ENCODE measurements around the gene CUL2. TPM values are rescaled to one million over a fixed set of nuclear protein-coding genes. Genes with fewer than 3 reads are reported as not detected.
"Not testable (repeated sequence)": the region's sequence is repeated elsewhere in the genome, so short reads cannot be mapped to it uniquely, and the experiment has no call there.

Gene CUL2
- total RNA-seq, 1 experiment from 2014 or later, result 15.9 TPM

GRCh38 chr10:35056133-35056532 is 34.0 kb downstream of the CUL2 start:
- H2AFZ ChIP-seq (ENCODE audit: low read length), result no peak overlapping the region
- H3K4me3 ChIP-seq (ENCODE audit: low read length), result no peak overlapping the region
- H3K9me3 ChIP-seq (ENCODE audit: low read length), result no peaks in the 10 kb centered on the region
- no peaks in the 10 kb centered on the region for H3K4me1 ChIP-seq (ENCODE audit: low read length)
- H3K27me3 ChIP-seq (ENCODE audit: low read length), result no peaks in the 10 kb centered on the region
- DNase-seq, result no peak
- H3K9ac ChIP-seq (ENCODE audit: low read length), result no peak overlapping the region
- H3K79me2 ChIP-seq (ENCODE audit: low read length), result peaks cover 13% of the 10 kb centered on the region
- H3K9me2 ChIP-seq (replicated peaks; ENCODE audit: insufficient read depth, low read length), result no peaks in the 10 kb centered on the region
- no peak overlapping the region for H3K27ac ChIP-seq (ENCODE audit: low read length)
- H4K20me1 ChIP-seq (ENCODE audit: insufficient read depth, low read depth, low read length), result no peaks in the 10 kb centered on the region
- no peak overlapping the region for H3K4me2 ChIP-seq (ENCODE audit: low read depth, low read length, poor library complexity, severe bottlenecking)
- no peaks in the 10 kb centered on the region; the same call in 1 of the 2 replicates for H3K36me3 ChIP-seq (ENCODE audit: insufficient read depth, low read length)

- no peaks in the 10 kb centered on the region for H3K27me3 ChIP-seq (ENCODE audit: low read length)
- peaks cover 7% of the 10 kb centered on the region; the same call in 1 of the 2 replicates for H3K36me3 ChIP-seq (ENCODE audit: insufficient read depth, low read length)
- no peak overlapping the region for H2AFZ ChIP-seq (ENCODE audit: low read length)
- H3K9me2 ChIP-seq (replicated peaks; ENCODE audit: insufficient read depth, low read length), result no peaks in the 10 kb centered on the region
- H3K27ac ChIP-seq (ENCODE audit: low read length), result no peak overlapping the region
- H3K9me3 ChIP-seq (ENCODE audit: low read length), result no peaks in the 10 kb centered on the region
- no peak overlapping the region for H3K9ac ChIP-seq (ENCODE audit: low read length)
- no peaks in the 10 kb centered on the region for H4K20me1 ChIP-seq (ENCODE audit: insufficient read depth, low read depth, low read length)
- no peak overlapping the region for H3K4me2 ChIP-seq (ENCODE audit: low read depth, low read length, poor library complexity, severe bottlenecking)
- no peak for DNase-seq
- no peak overlapping the region for H3K4me3 ChIP-seq (ENCODE audit: low read length)
- peaks cover 19% of the 10 kb centered on the region for H3K79me2 ChIP-seq (ENCODE audit: low read length)
- peaks cover 11% of the 10 kb centered on the region for H3K4me1 ChIP-seq (ENCODE audit: low read length)
Measured at GRCh38 chr10:35050568-35050967, 39.6 kb downstream of the CUL2 start.

- peaks cover 15% of the 10 kb centered on the region for H3K79me2 ChIP-seq (ENCODE audit: low read length)
- no peaks in the 10 kb centered on the region for H3K9me3 ChIP-seq (ENCODE audit: low read length)
- no peaks in the 10 kb centered on the region for H3K9me2 ChIP-seq (replicated peaks; ENCODE audit: insufficient read depth, low read length)
- H3K27me3 ChIP-seq (ENCODE audit: low read length), result no peaks in the 10 kb centered on the region
- no peaks in the 10 kb centered on the region for H4K20me1 ChIP-seq (ENCODE audit: insufficient read depth, low read depth, low read length)
- no peak for DNase-seq
- H3K27ac ChIP-seq (ENCODE audit: low read length), result no peak overlapping the region
- H3K9ac ChIP-seq (ENCODE audit: low read length), result no peak overlapping the region
- peaks cover 10% of the 10 kb centered on the region; the same call in 1 of the 2 replicates for H3K36me3 ChIP-seq (ENCODE audit: insufficient read depth, low read length)
- H3K4me2 ChIP-seq (ENCODE audit: low read depth, low read length, poor library complexity, severe bottlenecking), result no peak overlapping the region
- H2AFZ ChIP-seq (ENCODE audit: low read length), result no peak overlapping the region
- no peak overlapping the region for H3K4me3 ChIP-seq (ENCODE audit: low read length)
- H3K4me1 ChIP-seq (ENCODE audit: low read length), result peaks cover 14% of the 10 kb centered on the region
Measured at GRCh38 chr10:35046074-35046473, 44.1 kb downstream of the CUL2 start.

GRCh38 chr10:35045275-35045674 is 44.9 kb downstream of the CUL2 start:
- not testable (repeated sequence) for H3K27me3 ChIP-seq (ENCODE audit: low read length); H3K4me3 ChIP-seq (ENCODE audit: low read length); H3K9me3 ChIP-seq (ENCODE audit: low read length); H3K9ac ChIP-seq (ENCODE audit: low read length); H2AFZ ChIP-seq (ENCODE audit: low read length); H4K20me1 ChIP-seq (ENCODE audit: insufficient read depth, low read depth, low read length); H3K9me2 ChIP-seq (replicated peaks; ENCODE audit: insufficient read depth, low read length); DNase-seq; H3K27ac ChIP-seq (ENCODE audit: low read length); H3K4me2 ChIP-seq (ENCODE audit: low read depth, low read length, poor library complexity, severe bottlenecking); H3K36me3 ChIP-seq (ENCODE audit: insufficient read depth, low read length)
- peaks cover 14% of the 10 kb centered on the region for H3K4me1 ChIP-seq (ENCODE audit: low read length)
- peaks cover 15% of the 10 kb centered on the region for H3K79me2 ChIP-seq (ENCODE audit: low read length)

GRCh38 chr10:35043796-35044344 is 46.3 kb downstream of the CUL2 start:
- Histone ChIP-seq H3K4me2 (ENCODE audit: low read depth, low read length, poor library complexity, severe bottlenecking) (no peak overlapping the region), H3K79me2 (ENCODE audit: low read length) (peaks cover 14% of the 10 kb centered on the region), H3K36me3 (ENCODE audit: insufficient read depth, low read length) (peaks cover 8% of the 10 kb centered on the region; the same call in 1 of the 2 replicates), H3K27me3 (ENCODE audit: low read length) (no peaks in the 10 kb centered on the region), H3K9me2 (replicated peaks; ENCODE audit: insufficient read depth, low read length) (no peaks in the 10 kb centered on the region), H2AFZ (ENCODE audit: low read length) (no peak overlapping the region), H4K20me1 (ENCODE audit: insufficient read depth, low read depth, low read length) (no peaks in the 10 kb centered on the region), H3K9ac (ENCODE audit: low read length) (no peak overlapping the region), H3K4me3 (ENCODE audit: low read length) (no peak overlapping the region), H3K27ac (ENCODE audit: low read length) (no peak overlapping the region), H3K9me3 (ENCODE audit: low read length) (no peaks in the 10 kb centered on the region), H3K4me1 (ENCODE audit: low read length) (peaks cover 11% of the 10 kb centered on the region)
- no peak for DNase-seq

- Histone ChIP-seq H3K36me3 (ENCODE audit: insufficient read depth, low read length) (peaks cover 5% of the 10 kb centered on the region; the same call in 1 of the 2 replicates), H4K20me1 (ENCODE audit: insufficient read depth, low read depth, low read length) (no peaks in the 10 kb centered on the region), H3K4me3 (ENCODE audit: low read length) (no peak overlapping the region), H3K79me2 (ENCODE audit: low read length) (peaks cover 8% of the 10 kb centered on the region), H3K27me3 (ENCODE audit: low read length) (no peaks in the 10 kb centered on the region), H3K9ac (ENCODE audit: low read length) (no peak overlapping the region), H2AFZ (ENCODE audit: low read length) (no peak overlapping the region), H3K9me3 (ENCODE audit: low read length) (no peaks in the 10 kb centered on the region), H3K27ac (ENCODE audit: low read length) (no peak overlapping the region), H3K4me2 (ENCODE audit: low read depth, low read length, poor library complexity, severe bottlenecking) (no peak overlapping the region), H3K9me2 (replicated peaks; ENCODE audit: insufficient read depth, low read length) (no peaks in the 10 kb centered on the region), H3K4me1 (ENCODE audit: low read length) (peaks cover 2% of the 10 kb centered on the region; the same call in 1 of the 2 replicates)
- no peak for DNase-seq
Measured at GRCh38 chr10:35042783-35043182, 47.4 kb downstream of the CUL2 start.

GRCh38 chr10:35041502-35041879 is 48.6 kb downstream of the CUL2 start:
- DNase-seq, result no peak
- no peak overlapping the region for H3K4me3 ChIP-seq (ENCODE audit: low read length)
- H3K4me1 ChIP-seq (ENCODE audit: low read length), result peaks cover 2% of the 10 kb centered on the region; the same call in 1 of the 2 replicates
- H2AFZ ChIP-seq (ENCODE audit: low read length), result no peak overlapping the region
- H4K20me1 ChIP-seq (ENCODE audit: insufficient read depth, low read depth, low read length), result no peaks in the 10 kb centered on the region
- no peak overlapping the region for H3K9ac ChIP-seq (ENCODE audit: low read length)
- H3K9me2 ChIP-seq (replicated peaks; ENCODE audit: insufficient read depth, low read length), result no peaks in the 10 kb centered on the region
- H3K27me3 ChIP-seq (ENCODE audit: low read length), result no peaks in the 10 kb centered on the region
- H3K9me3 ChIP-seq (ENCODE audit: low read length), result no peaks in the 10 kb centered on the region
- peaks cover 6% of the 10 kb centered on the region; the same call in 1 of the 2 replicates for H3K79me2 ChIP-seq (ENCODE audit: low read length)
- H3K36me3 ChIP-seq (ENCODE audit: insufficient read depth, low read length), result peaks cover 6% of the 10 kb centered on the region; the same call in 1 of the 2 replicates
- H3K4me2 ChIP-seq (ENCODE audit: low read depth, low read length, poor library complexity, severe bottlenecking), result no peak overlapping the region
- no peak overlapping the region for H3K27ac ChIP-seq (ENCODE audit: low read length)

GRCh38 chr10:35040760-35041501 is 49.2 kb downstream of the CUL2 start:
- no peaks in the 10 kb centered on the region for H3K9me3 ChIP-seq (ENCODE audit: low read length)
- H3K36me3 ChIP-seq (ENCODE audit: insufficient read depth, low read length), result peaks cover 6% of the 10 kb centered on the region; the same call in 1 of the 2 replicates
- H3K4me1 ChIP-seq (ENCODE audit: low read length), result peaks cover 2% of the 10 kb centered on the region; the same call in 1 of the 2 replicates
- no peak for DNase-seq
- H3K9me2 ChIP-seq (replicated peaks; ENCODE audit: insufficient read depth, low read length), result no peaks in the 10 kb centered on the region
- H3K27me3 ChIP-seq (ENCODE audit: low read length), result no peaks in the 10 kb centered on the region
- no peak overlapping the region for H3K4me2 ChIP-seq (ENCODE audit: low read depth, low read length, poor library complexity, severe bottlenecking)
- H3K4me3 ChIP-seq (ENCODE audit: low read length), result no peak overlapping the region
- H3K79me2 ChIP-seq (ENCODE audit: low read length), result peaks cover 1% of the 10 kb centered on the region; the same call in 1 of the 2 replicates
- H3K27ac ChIP-seq (ENCODE audit: low read length), result no peak overlapping the region
- no peak overlapping the region for H2AFZ ChIP-seq (ENCODE audit: low read length)
- no peak overlapping the region for H3K9ac ChIP-seq (ENCODE audit: low read length)
- H4K20me1 ChIP-seq (ENCODE audit: insufficient read depth, low read depth, low read length), result no peaks in the 10 kb centered on the region
